Osteoblast (primary cell): Measurements from ENCODE around the gene RALGDS. TPM values are rescaled to one million over a fixed set of nuclear protein-coding genes. Genes with fewer than 3 reads are reported as not detected.

ENCODE experiments used
- DNase-seq: peaks from one replicate; pipeline ENCODE4 v3.0.0; 2011; ENCODE audit warnings: low spot score, mixed read lengths; ENCODE audit not compliant: insufficient read length; ENCODE audit errors: missing footprints
- H2AFZ ChIP-seq: 2 replicates; pipeline ENCODE4 v1.6.0; 2011; ENCODE audit warnings: mild to moderate bottlenecking, low read length
- H3K27ac ChIP-seq: 2 replicates; pipeline ENCODE4 v1.5.1; 2011; ENCODE audit warnings: mild to moderate bottlenecking, low read depth, low read length, moderate library complexity
- H3K27me3 ChIP-seq: 2 replicates; pipeline ENCODE4 v1.6.0; 2012; ENCODE audit warnings: mild to moderate bottlenecking, control low read depth, inconsistent platforms, low read length, moderate library complexity; ENCODE audit not compliant: insufficient read depth
- H3K36me3 ChIP-seq: 2 replicates; pipeline ENCODE4 v1.5.1; 2011; ENCODE audit warnings: mild to moderate bottlenecking, low read length, control low read depth, moderate library complexity; ENCODE audit not compliant: insufficient read depth
- H3K4me1 ChIP-seq: 2 replicates; pipeline ENCODE4 v1.5.1; 2011; ENCODE audit warnings: mild to moderate bottlenecking, low read length, control low read depth, moderate library complexity; ENCODE audit not compliant: insufficient read depth
- H3K4me2 ChIP-seq: 2 replicates; pipeline ENCODE4 v1.6.0; 2011; ENCODE audit warnings: mild to moderate bottlenecking, low read length; ENCODE audit not compliant: insufficient read depth
- H3K4me3 ChIP-seq: fragments of 200-600 bp; sonication (generic); 3 replicates; pipeline ENCODE4 v1.5.1; 2012; ENCODE audit warnings: mild to moderate bottlenecking, low read length, inconsistent platforms; ENCODE audit not compliant: insufficient read depth
- H3K79me2 ChIP-seq: 2 replicates; pipeline ENCODE4 v1.6.0; 2012; ENCODE audit warnings: mild to moderate bottlenecking, low read length, control low read depth, inconsistent platforms; ENCODE audit not compliant: insufficient read depth
- H3K9me3 ChIP-seq: 2 replicates; pipeline ENCODE4 v1.5.1; 2011; ENCODE audit warnings: low read depth, low read length, control low read depth
- H4K20me1 ChIP-seq: 2 replicates; pipeline ENCODE4 v1.6.0; 2012; ENCODE audit warnings: mild to moderate bottlenecking, low read length, control low read depth; ENCODE audit not compliant: insufficient read depth
- CTCF ChIP-seq: IDR thresholded peaks from 2 replicates; pipeline ENCODE4 v1.5.1; 2011; ENCODE audit warnings: mild to moderate bottlenecking, low read depth, low read length, moderate library complexity; ENCODE audit errors: extremely low read depth
- total RNA-seq: library from RNA; depleted of rRNA; stranded (reverse); fragments of >200 nt; gene quantifications from 2 replicates; pipeline ENCODE4 v1.2.3, GENCODE V29; 2012

Gene RALGDS
- total RNA-seq, 1 donor, result 11.2 TPM

GRCh38 chr9:133161547-133161950 lies 40.5 kb upstream of the RALGDS start:
- Histone ChIP-seq H3K27ac (no peak overlapping the region), H3K4me1 (peaks cover 8% of the 10 kb centered on the region), H3K4me3 (no peak overlapping the region), H3K36me3 (no peaks in the 10 kb centered on the region), H3K79me2 (no peaks in the 10 kb centered on the region), H2AFZ (no peak overlapping the region), H3K4me2 (no peak overlapping the region), H4K20me1 (no peaks in the 10 kb centered on the region), H3K9me3 (no peaks in the 10 kb centered on the region), H3K27me3 (peaks cover 6% of the 10 kb centered on the region)
- no peak for TF ChIP-seq CTCF
- peak; percentile 51 for DNase-seq

- peak; percentile 97 for DNase-seq
- H4K20me1 ChIP-seq, result no peaks in the 10 kb centered on the region
- peak; percentile 73 for TF ChIP-seq CTCF
- no peak overlapping the region for H2AFZ ChIP-seq
- H3K4me1 ChIP-seq, result peaks cover 8% of the 10 kb centered on the region
- H3K4me3 ChIP-seq, result no peak overlapping the region
- no peaks in the 10 kb centered on the region for H3K9me3 ChIP-seq
- peaks cover 6% of the 10 kb centered on the region for H3K27me3 ChIP-seq
- H3K27ac ChIP-seq, result no peak overlapping the region
- H3K36me3 ChIP-seq, result no peaks in the 10 kb centered on the region
- no peak overlapping the region for H3K4me2 ChIP-seq
- H3K79me2 ChIP-seq, result no peaks in the 10 kb centered on the region
Observed at GRCh38 chr9:133160742-133161546, 39.9 kb upstream of the RALGDS start.

GRCh38 chr9:133158695-133159094 lies 37.7 kb upstream of the RALGDS start:
- H3K27ac ChIP-seq, result no peak overlapping the region
- H4K20me1 ChIP-seq, result no peaks in the 10 kb centered on the region
- H3K36me3 ChIP-seq, result no peaks in the 10 kb centered on the region
- no peak overlapping the region for H2AFZ ChIP-seq
- no peak for DNase-seq
- no peak for TF ChIP-seq CTCF
- no peaks in the 10 kb centered on the region for H3K79me2 ChIP-seq
- H3K4me1 ChIP-seq, result peaks cover 5% of the 10 kb centered on the region
- no peak overlapping the region for H3K4me3 ChIP-seq
- H3K27me3 ChIP-seq, result peaks cover 6% of the 10 kb centered on the region
- no peak overlapping the region for H3K4me2 ChIP-seq
- H3K9me3 ChIP-seq, result no peaks in the 10 kb centered on the region

- Histone ChIP-seq H3K27ac (no peak overlapping the region), H3K9me3 (no peaks in the 10 kb centered on the region), H3K4me3 (no peak overlapping the region)
Observed at GRCh38 chr9:133155156-133155555, 34.1 kb upstream of the RALGDS start.

More at GRCh38 chr9:133155156-133155555, 34.1 kb upstream of the RALGDS start:
- no peak overlapping the region for H2AFZ ChIP-seq
- H3K4me1 ChIP-seq, result no peaks in the 10 kb centered on the region
- no peak overlapping the region for H3K4me2 ChIP-seq
- H4K20me1 ChIP-seq, result no peaks in the 10 kb centered on the region
- no peak for TF ChIP-seq CTCF
- no peaks in the 10 kb centered on the region for H3K27me3 ChIP-seq
- DNase-seq, result peak; percentile 76
- H3K36me3 ChIP-seq, result no peaks in the 10 kb centered on the region
- H3K79me2 ChIP-seq, result no peaks in the 10 kb centered on the region
